Neuronal stem cell (in vitro differentiated cells): Measurements from ENCODE around the gene TMEM131L.

Experiments used
- DNase-seq: peaks from one replicate; pipeline ENCODE4 v3.0.0-alpha.2; 2013; ENCODE audit warnings: low spot score
- H2AFZ ChIP-seq: one replicate; pipeline ENCODE4 v1.6.1; 2013; ENCODE audit warnings: mild to moderate bottlenecking, low read length, inconsistent platforms
- H2AK5ac ChIP-seq: 2 replicates; pipeline ENCODE4 v1.6.1; 2013; ENCODE audit warnings: low read depth, mild to moderate bottlenecking, inconsistent platforms, low read length, moderate library complexity, mixed read lengths
- H2BK120ac ChIP-seq: 2 replicates; pipeline ENCODE4 v1.6.1; 2013; ENCODE audit warnings: low read depth, mild to moderate bottlenecking, inconsistent platforms, low read length, moderate library complexity, mixed read lengths
- H2BK12ac ChIP-seq: one replicate; pipeline ENCODE4 v1.6.1; 2013; ENCODE audit warnings: low read length, inconsistent platforms
- H2BK15ac ChIP-seq: 2 replicates; pipeline ENCODE4 v1.6.1; 2013; ENCODE audit warnings: mild to moderate bottlenecking, low read length, inconsistent platforms, mixed read lengths
- H2BK5ac ChIP-seq: one replicate; pipeline ENCODE4 v1.6.1; 2013; ENCODE audit warnings: inconsistent platforms, mild to moderate bottlenecking, low read length, moderate library complexity
- H3K14ac ChIP-seq: one replicate; pipeline ENCODE4 v1.6.1; 2013; ENCODE audit warnings: low read length, inconsistent platforms
- H3K18ac ChIP-seq: 2 replicates; pipeline ENCODE4 v1.6.1; 2013; ENCODE audit warnings: low read length, inconsistent platforms
- H3K23ac ChIP-seq: 2 replicates; pipeline ENCODE4 v1.6.1; 2013; ENCODE audit warnings: low read depth, mild to moderate bottlenecking, mixed read lengths, low read length, inconsistent platforms; ENCODE audit not compliant: poor library complexity
- H3K27ac ChIP-seq: replicated peaks from 3 replicates; pipeline ENCODE4 v1.5.1; 2013; ENCODE audit warnings: low read length, inconsistent platforms
- H3K27me3 ChIP-seq, 3 experiments: 2 replicates each; pipeline ENCODE4 v1.6.1; 2013; ENCODE audit warnings: low read length in 3 of 3, mild to moderate bottlenecking in 2 of 3, inconsistent platforms in 1 of 3, low read depth in 1 of 3, mixed read lengths in 1 of 3, moderate library complexity in 1 of 3; ENCODE audit not compliant: control insufficient read depth in 3 of 3, insufficient read depth in 3 of 3
- H3K36me3 ChIP-seq, 2 donors: replicated peaks in 1 of 2; 2 replicates each; pipeline ENCODE4 v1.6.1; 2013; ENCODE audit warnings: low read length in 2 of 2; ENCODE audit not compliant: control insufficient read depth in 2 of 2, insufficient read depth in 2 of 2
- H3K4ac ChIP-seq: 2 replicates; pipeline ENCODE4 v1.6.1; 2013; ENCODE audit warnings: inconsistent platforms, mild to moderate bottlenecking, low read length, moderate library complexity
- H3K4me1 ChIP-seq, 2 donors: 1 replicate in 1 of 2; 2 replicates in 1 of 2; pipeline ENCODE4 v1.6.1; 2013; ENCODE audit warnings: low read length in 2 of 2, low read depth in 1 of 2; ENCODE audit not compliant: control insufficient read depth in 2 of 2, insufficient read depth in 1 of 2
- H3K4me2 ChIP-seq: one replicate; pipeline ENCODE4 v1.6.1; 2013; ENCODE audit warnings: mild to moderate bottlenecking, low read length, inconsistent platforms; ENCODE audit not compliant: insufficient read depth, poor library complexity, severe bottlenecking
- H3K4me3 ChIP-seq, 2 donors: 2 replicates each; pipeline ENCODE4 v1.5.1; 2013; ENCODE audit warnings: low read length in 2 of 2, mild to moderate bottlenecking in 2 of 2, inconsistent platforms in 1 of 2, moderate library complexity in 1 of 2
- H3K79me1 ChIP-seq: one replicate; pipeline ENCODE4 v1.6.1; 2013; ENCODE audit warnings: low read depth, mild to moderate bottlenecking, inconsistent platforms, low read length, moderate library complexity
- H3K9ac ChIP-seq: one replicate; pipeline ENCODE4 v1.6.1; 2013; ENCODE audit warnings: mild to moderate bottlenecking, low read depth, low read length, inconsistent platforms; ENCODE audit not compliant: poor library complexity
- H3K9me3 ChIP-seq, 2 donors: replicated peaks in 1 of 2; 2 replicates each; pipeline versions ENCODE3 to v1.6.1; 2013; ENCODE audit warnings: low read length in 2 of 2, mild to moderate bottlenecking in 2 of 2, inconsistent platforms in 1 of 2, low read depth in 1 of 2, mixed read lengths in 1 of 2, moderate library complexity in 1 of 2; ENCODE audit not compliant: control insufficient read depth in 2 of 2, insufficient read depth in 1 of 2
- H4K8ac ChIP-seq: one replicate; pipeline ENCODE4 v1.6.1; 2013; ENCODE audit warnings: low read depth, mild to moderate bottlenecking, inconsistent platforms, low read length, moderate library complexity
- H4K91ac ChIP-seq: one replicate; pipeline ENCODE4 v1.6.1; 2013; ENCODE audit warnings: low read length, low read depth, mild to moderate bottlenecking, inconsistent platforms; ENCODE audit not compliant: poor library complexity
- WGBS, 2 donors: extraction: QIAGEN DNeasy Blood & Tissue Kit; methylation state at CpG; one replicate each; pipeline ENCODE4 v1.1.7; 2013; ENCODE audit warnings: missing lambda C conversion rate in 2 of 2, mixed read lengths in 1 of 2; ENCODE audit not compliant: insufficient read length in 2 of 2, insufficient replicate concordance in 1 of 2; ENCODE audit errors: extremely low coverage in 2 of 2; 5-methylcytosine and 5-hydroxymethylcytosine counted together

The TMEM131L gene

DNA sequence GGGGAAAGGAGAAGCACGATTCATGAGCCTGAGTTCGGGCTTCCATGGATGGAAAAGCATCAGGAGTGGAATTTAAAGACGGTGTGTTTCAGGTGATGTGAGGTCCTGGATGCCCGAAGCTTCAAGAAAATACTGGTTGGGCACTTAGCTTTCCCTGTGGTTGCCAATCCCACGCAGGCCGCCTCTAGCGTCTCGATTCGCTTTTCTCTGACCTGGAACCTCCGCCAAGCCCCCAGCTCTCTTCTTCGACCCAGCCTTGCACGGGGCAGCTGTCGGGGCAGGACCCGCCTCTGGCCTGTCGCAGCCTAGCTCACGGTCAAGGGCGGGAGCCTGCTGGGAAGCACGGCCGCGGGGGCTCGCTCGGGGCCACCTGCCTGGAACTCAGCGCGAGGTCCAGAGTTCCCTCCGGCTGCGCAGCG is 217.6 kb downstream of the TMEM131L start:
- H3K9ac ChIP-seq = peak overlapping the region; percentile 53
- H3K27ac ChIP-seq = no peak overlapping the region
- no peaks in the 10 kb centered on the region for H3K36me3 ChIP-seq
- peak overlapping the region; percentile 3 for H3K18ac ChIP-seq
- H3K4me2 ChIP-seq = peak overlapping the region; percentile 95
- peaks cover 5 to 52% (median 22%) of the 10 kb centered on the region in 3 experiments for H3K27me3 ChIP-seq
- H2BK5ac ChIP-seq = no peak overlapping the region
- no CpG with 5 or more reads among the region's 27 CpGs for WGBS, 2 donors
- H3K79me1 ChIP-seq = peaks cover 2% of the 10 kb centered on the region
- no peaks in the 10 kb centered on the region for H3K4me1 ChIP-seq
- no peak overlapping the region for H3K14ac ChIP-seq
- H3K9me3 ChIP-seq = peaks cover 5 to 17% of the 10 kb centered on the region in 2 donors
- no peak overlapping the region for H2BK120ac ChIP-seq
- H3K23ac ChIP-seq = no peak overlapping the region
- no peak for DNase-seq
- H2AK5ac ChIP-seq = no peak overlapping the region
- peak overlapping the region; percentile 36 to 78 for H3K4me3 ChIP-seq
- H2AFZ ChIP-seq = peak overlapping the region; percentile 97
- H2BK15ac ChIP-seq = no peak overlapping the region
- no peak overlapping the region for H3K4ac ChIP-seq
- no peak overlapping the region for H4K91ac ChIP-seq
- no peak overlapping the region for H2BK12ac ChIP-seq
- no peak overlapping the region for H4K8ac ChIP-seq

- Histone ChIP-seq H2AK5ac (no peak within 1 kb of the TSS), H2BK120ac (no peak within 1 kb of the TSS), H3K4ac (no peak within 1 kb of the TSS), H2AFZ (peak within 1 kb of the TSS; percentile 97), H4K91ac (no peak within 1 kb of the TSS), H4K8ac (peak within 1 kb of the TSS; percentile 17), H3K14ac (no peak within 1 kb of the TSS), H2BK15ac (peak within 1 kb of the TSS; percentile 51), H3K18ac (peak within 1 kb of the TSS; percentile 3), H3K4me3 (peak within 1 kb of the TSS; percentile 36 to 78), H2BK5ac (no peak within 1 kb of the TSS), H3K4me2 (peak within 1 kb of the TSS; percentile 95), H3K4me1 (no peaks in the 10 kb centered on the region), H3K36me3 (no peaks in the 10 kb centered on the region), H2BK12ac (no peak within 1 kb of the TSS), H3K9me3 (peaks cover 5 to 20% of the 10 kb centered on the region in 2 donors), H3K79me1 (peaks cover 2% of the 10 kb centered on the region), H3K23ac (peak within 1 kb of the TSS; percentile 23), H3K9ac (peak within 1 kb of the TSS; percentile 53), H3K27ac (no peak within 1 kb of the TSS), H3K27me3 (peaks cover 5 to 50% (median 22%) of the 10 kb centered on the region in 3 experiments)
- WGBS, 2 donors = no CpG with 5 or more reads among the region's 75 CpGs
- DNase-seq = peak; percentile 41
These were observed 218.2 kb downstream of the TMEM131L start, which contains the start of gene TLR2 for GRCh38 chr4:153684182-153684970. TLR2 (plus strand) TSS chr4:153684280; CDS start chr4:153702908, 18,628 bp downstream.

DNA sequence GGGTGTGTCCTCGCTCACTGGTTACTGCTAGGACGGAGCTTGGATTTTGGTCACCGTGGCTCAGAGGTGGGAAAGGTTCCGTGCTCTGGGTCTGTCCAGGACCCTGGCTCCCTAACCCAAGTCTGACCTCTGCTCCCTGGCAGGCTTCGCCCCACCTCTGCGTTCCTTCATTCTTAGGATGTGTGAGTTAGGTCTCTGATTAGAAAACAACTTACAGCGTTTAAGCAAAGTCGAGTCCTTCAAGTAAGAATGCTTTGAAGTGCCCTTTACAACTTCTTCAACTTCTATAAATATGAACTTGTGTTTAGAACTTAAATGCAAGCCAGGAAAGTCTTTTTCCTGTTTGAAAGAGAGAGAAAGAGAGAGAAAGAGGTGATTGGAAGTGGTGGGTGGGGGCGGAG is 218.8 kb downstream of the TMEM131L start:
- no peak overlapping the region for H3K14ac ChIP-seq
- WGBS, 2 donors = 100% methylated on average over 1 of the region's 9 CpGs; no CpG with 5 or more reads in 1 of the 2 donors

More for the DNA sequence above, 218.8 kb downstream of the TMEM131L start:
- Histone ChIP-seq H4K8ac (no peak overlapping the region), H3K9ac (no peak overlapping the region), H3K4me2 (peak overlapping the region; percentile 95), H3K9me3 (peaks cover 5 to 20% of the 10 kb centered on the region in 2 donors), H2BK15ac (no peak overlapping the region), H3K36me3 (no peaks in the 10 kb centered on the region), H2BK5ac (no peak overlapping the region), H3K23ac (no peak overlapping the region), H3K79me1 (peaks cover 2% of the 10 kb centered on the region), H2BK120ac (no peak overlapping the region), H3K4me1 (no peaks in the 10 kb centered on the region), H3K4me3 (peak overlapping the region; percentile 36 to 78), H4K91ac (no peak overlapping the region), H3K18ac (peak overlapping the region; percentile 3), H3K27ac (no peak overlapping the region), H2BK12ac (no peak overlapping the region), H2AK5ac (no peak overlapping the region), H2AFZ (peak overlapping the region; percentile 97), H3K4ac (no peak overlapping the region), H3K27me3 (peaks cover 5 to 49% (median 22%) of the 10 kb centered on the region in 3 experiments)
- no peak for DNase-seq
